ENCODE measurements around the gene SLC38A1.
"Not testable (repeated sequence)": the region's sequence is repeated elsewhere in the genome, so short reads cannot be mapped to it uniquely, and the experiment has no call there.

Gene SLC38A1

GRCh38 chr12:46268583-46269428 is at the start of gene SLC38A1:
Gene SLC38A1, minus strand, starts transcription at chr12:46269043. Its CDS starts 29,243 bp downstream, at chr12:46239800.
- FAIRE-seq = no peak

- FAIRE-seq = no peak
Observed at GRCh38 chr12:46318037-46318436, 49.2 kb upstream of the SLC38A1 start.

- no peak for FAIRE-seq
Observed at GRCh38 chr12:46304070-46304469, 35.2 kb upstream of the SLC38A1 start.

GRCh38 chr12:46303039-46303666 is 34.3 kb upstream of the SLC38A1 start:
- no peak for FAIRE-seq

GRCh38 chr12:46300910-46301309 is 32.1 kb upstream of the SLC38A1 start:
- no peak for FAIRE-seq

- no peak for FAIRE-seq
Observed at GRCh38 chr12:46299851-46300250, 31.0 kb upstream of the SLC38A1 start.

- FAIRE-seq = no peak
Observed at GRCh38 chr12:46298261-46298660, 29.4 kb upstream of the SLC38A1 start.

- no peak for FAIRE-seq
Observed at GRCh38 chr12:46296822-46297221, 28.0 kb upstream of the SLC38A1 start.

- FAIRE-seq = no peak
Observed at GRCh38 chr12:46292754-46293402, 24.0 kb upstream of the SLC38A1 start.

- FAIRE-seq = not testable (repeated sequence)
Observed at GRCh38 chr12:46291953-46292352, 23.1 kb upstream of the SLC38A1 start.

GRCh38 chr12:46285177-46285576 is 16.3 kb upstream of the SLC38A1 start:
- FAIRE-seq = not testable (repeated sequence)

- FAIRE-seq = no peak
Observed at GRCh38 chr12:46282829-46283228, 14.0 kb upstream of the SLC38A1 start.

- no peak for FAIRE-seq
Observed at GRCh38 chr12:46276756-46277155, 7.9 kb upstream of the SLC38A1 start.

- no peak for FAIRE-seq
Observed at GRCh38 chr12:46271863-46272262, 3.0 kb upstream of the SLC38A1 start.

- no peak for FAIRE-seq
Observed at GRCh38 chr12:46269429-46270241, 792 bp upstream of the SLC38A1 start.

- FAIRE-seq = no peak
Observed at GRCh38 chr12:46267825-46268582, 839 bp downstream of the SLC38A1 start.

- FAIRE-seq = no peak
Observed at GRCh38 chr12:46267575-46267824, 1.3 kb downstream of the SLC38A1 start.

- FAIRE-seq = no peak
Observed at GRCh38 chr12:46266869-46267574, 1.8 kb downstream of the SLC38A1 start.

- no peak for FAIRE-seq
Observed at GRCh38 chr12:46266382-46266791, 2.5 kb downstream of the SLC38A1 start.

- FAIRE-seq = no peak
Observed at GRCh38 chr12:46265734-46266133, 3.1 kb downstream of the SLC38A1 start.

- FAIRE-seq = no peak
Observed at GRCh38 chr12:46265102-46265501, 3.7 kb downstream of the SLC38A1 start.

- FAIRE-seq = no peak
Observed at GRCh38 chr12:46264057-46264456, 4.8 kb downstream of the SLC38A1 start.
